Colonic mucosa (tissue), 4 donors: Measurements from ENCODE around the gene ELMO1. TPM values are rescaled to one million over a fixed set of nuclear protein-coding genes. Genes with fewer than 3 reads are reported as not detected.

Experiments
- DNase-seq: peaks from one replicate; pipeline ENCODE4 v3.0.0-alpha.2; 2020
- H3K27ac ChIP-seq: fragments of 200-600 bp; one replicate; pipeline ENCODE4 v1.8.0; 2021
- H3K27me3 ChIP-seq: fragments of 200-600 bp; one replicate; pipeline ENCODE4 v1.8.0; 2021
- H3K36me3 ChIP-seq: fragments of 200-600 bp; one replicate; pipeline ENCODE4 v1.8.0; 2021
- H3K4me1 ChIP-seq: fragments of 200-600 bp; one replicate; pipeline ENCODE4 v1.8.0; 2021; ENCODE audit warnings: mild to moderate bottlenecking
- H3K4me3 ChIP-seq: fragments of 200-600 bp; one replicate; pipeline ENCODE4 v1.8.0; 2021
- H3K9ac ChIP-seq, 2 donors: one replicate each; pipeline ENCODE4 v1.7.0; 2013; ENCODE audit warnings: control low read depth in 2 of 2, low read depth in 2 of 2, low read length in 2 of 2
- H3K9me3 ChIP-seq: fragments of 200-600 bp; one replicate; pipeline ENCODE4 v1.8.0; 2021
- intact Hi-C: fragments of 100-400 bp; cut with DNase I; formaldehyde crosslinking; loops from one replicate; pipeline ENCODE4 v1.14.1; 2022
- microRNA-seq: library from miRNA; unstranded; fragments of <30 nt; microRNA quantifications from one replicate; pipeline ENCODE4, GENCODE V29; 2019
- total RNA-seq, 2 donors: library from RNA; stranded (reverse); fragmentation: NEBNext Ultra II Directional in 1 of 2; extraction: Animal tissue kit (Norgen Biotek cat#: 25700) in 1 of 2; gene quantifications; one replicate each; pipeline ENCODE4 v1.2.1, GENCODE V29; 2021
- TF ChIP-seq, protein P1 (sequence below): fragments of 200-600 bp; IDR thresholded peaks from one replicate; pipeline ENCODE4 v1.8.0; 2022; ENCODE audit warnings: antibody characterized with exemption, mild to moderate bottlenecking
- donor health status: healthy.
- donor health status: DM: no; HTN: no; CAD: no.
- donor health status: DM: no; HTN: no; CAD: no.

ELMO1 gene
- total RNA-seq, 2 donors from 2014 or later: 4.2 to 4.7 TPM

GRCh38 chr7:36809086-36809485 lies 639.6 kb downstream of the ELMO1 start:
- no peak for DNase-seq
- Histone ChIP-seq H3K27ac (no peak overlapping the region), H3K4me3 (no peak overlapping the region), H3K36me3 (no peaks in the 10 kb centered on the region), H3K9me3 (no peaks in the 10 kb centered on the region), H3K27me3 (no peaks in the 10 kb centered on the region), H3K4me1 (no peaks in the 10 kb centered on the region), H3K9ac (no peak overlapping the region)
- intact Hi-C loops: no loop called here
- TF ChIP-seq, protein P1, sequence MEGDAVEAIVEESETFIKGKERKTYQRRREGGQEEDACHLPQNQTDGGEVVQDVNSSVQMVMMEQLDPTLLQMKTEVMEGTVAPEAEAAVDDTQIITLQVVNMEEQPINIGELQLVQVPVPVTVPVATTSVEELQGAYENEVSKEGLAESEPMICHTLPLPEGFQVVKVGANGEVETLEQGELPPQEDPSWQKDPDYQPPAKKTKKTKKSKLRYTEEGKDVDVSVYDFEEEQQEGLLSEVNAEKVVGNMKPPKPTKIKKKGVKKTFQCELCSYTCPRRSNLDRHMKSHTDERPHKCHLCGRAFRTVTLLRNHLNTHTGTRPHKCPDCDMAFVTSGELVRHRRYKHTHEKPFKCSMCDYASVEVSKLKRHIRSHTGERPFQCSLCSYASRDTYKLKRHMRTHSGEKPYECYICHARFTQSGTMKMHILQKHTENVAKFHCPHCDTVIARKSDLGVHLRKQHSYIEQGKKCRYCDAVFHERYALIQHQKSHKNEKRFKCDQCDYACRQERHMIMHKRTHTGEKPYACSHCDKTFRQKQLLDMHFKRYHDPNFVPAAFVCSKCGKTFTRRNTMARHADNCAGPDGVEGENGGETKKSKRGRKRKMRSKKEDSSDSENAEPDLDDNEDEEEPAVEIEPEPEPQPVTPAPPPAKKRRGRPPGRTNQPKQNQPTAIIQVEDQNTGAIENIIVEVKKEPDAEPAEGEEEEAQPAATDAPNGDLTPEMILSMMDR: no peak

DNA sequence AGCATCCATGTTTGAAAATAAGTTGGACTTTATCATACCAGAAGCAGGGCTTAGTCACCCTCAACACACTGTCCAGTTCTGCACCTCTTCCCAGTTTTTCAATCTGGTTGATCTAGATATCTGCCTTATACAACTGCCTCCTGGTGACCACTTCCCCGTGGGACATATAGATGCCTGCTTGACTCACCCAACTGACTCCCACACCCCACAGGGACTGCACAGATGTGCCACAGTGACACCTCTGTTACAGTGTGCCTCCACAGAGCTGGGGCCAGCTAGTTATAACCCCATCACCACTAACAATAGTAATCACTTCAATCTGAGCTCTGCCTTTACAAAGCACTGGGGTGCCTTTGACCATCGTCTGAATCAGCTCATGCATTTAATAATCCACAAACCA lies 641.8 kb downstream of the ELMO1 start:
- no peak for DNase-seq
- no peaks in the 10 kb centered on the region for H3K27me3 ChIP-seq
- intact Hi-C loops: no loop called here
- H3K9me3 ChIP-seq: no peaks in the 10 kb centered on the region
- H3K27ac ChIP-seq: no peak overlapping the region
- TF ChIP-seq, protein P1: no peak
- no peak overlapping the region for H3K4me3 ChIP-seq
- no peaks in the 10 kb centered on the region for H3K36me3 ChIP-seq
- H3K4me1 ChIP-seq: no peaks in the 10 kb centered on the region
- no peak overlapping the region for H3K9ac ChIP-seq

Small RNA genes within 50 kb of the gene (microRNA-seq; reads per million reads assigned to microRNA genes)
- gene MIR1200: not detected

Other genes with a start within 250 kb of the ELMO1 start
- under 1 TPM; 0.40 to 0.58 TPM for gene GPR141, start 234.9 kb upstream of the ELMO1 start, total RNA-seq